Measurements from ENCODE around the gene PRKN. TPM values are rescaled to one million over a fixed set of nuclear protein-coding genes. Genes with fewer than 3 reads are reported as not detected.

The PRKN gene
- total RNA-seq, 2 donors from 2014 or later, result 6.7 to 8.2 TPM

DNA sequence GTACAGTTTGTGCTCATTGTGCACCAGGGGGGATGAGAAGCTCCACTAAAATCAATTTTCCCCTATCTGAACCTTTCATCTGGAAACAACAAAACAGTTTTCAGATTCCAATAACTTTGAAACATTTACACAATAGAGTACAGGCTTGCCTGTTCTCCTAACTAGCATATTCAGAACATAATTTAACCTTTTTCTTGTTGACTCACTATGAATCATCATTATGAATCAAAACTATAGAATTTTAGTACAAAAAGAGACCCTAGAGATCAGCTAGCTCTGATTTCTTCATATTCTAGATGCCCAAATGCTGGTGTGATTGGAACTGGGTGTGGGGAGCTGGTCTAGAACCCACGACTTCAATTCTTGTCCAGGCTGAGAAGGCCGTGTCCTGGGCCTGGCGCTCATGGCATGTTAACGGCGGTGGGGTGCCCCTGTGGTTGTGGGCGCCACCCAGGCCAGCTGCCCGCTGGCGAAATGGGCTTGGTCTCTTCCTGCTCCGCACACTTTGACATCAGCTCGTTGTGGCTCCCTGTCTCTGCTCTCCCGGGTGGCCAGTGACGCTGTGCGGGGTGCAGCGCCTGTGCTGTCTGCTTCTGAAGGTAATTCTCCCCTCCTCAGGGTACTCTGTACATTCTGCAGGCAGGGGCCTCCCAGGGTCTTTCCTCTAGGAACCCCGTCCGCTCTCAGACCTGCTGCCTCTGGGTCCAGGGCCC, 1423.8 kb downstream of the PRKN start:
- H3K4me3 ChIP-seq, result no peak overlapping the region
- H3K27ac ChIP-seq, result no peak overlapping the region
- no peak for ATAC-seq
- intact Hi-C loops (cut with DNase I), result no loop called here
- 89 to 90% methylated on average over 12 to 16 of the region's 16 CpGs for WGBS, 2 donors
- H3K4me1 ChIP-seq, result no peaks in the 10 kb centered on the region
- H3K27me3 ChIP-seq, result no peaks in the 10 kb centered on the region
- TF ChIP-seq, protein P1, sequence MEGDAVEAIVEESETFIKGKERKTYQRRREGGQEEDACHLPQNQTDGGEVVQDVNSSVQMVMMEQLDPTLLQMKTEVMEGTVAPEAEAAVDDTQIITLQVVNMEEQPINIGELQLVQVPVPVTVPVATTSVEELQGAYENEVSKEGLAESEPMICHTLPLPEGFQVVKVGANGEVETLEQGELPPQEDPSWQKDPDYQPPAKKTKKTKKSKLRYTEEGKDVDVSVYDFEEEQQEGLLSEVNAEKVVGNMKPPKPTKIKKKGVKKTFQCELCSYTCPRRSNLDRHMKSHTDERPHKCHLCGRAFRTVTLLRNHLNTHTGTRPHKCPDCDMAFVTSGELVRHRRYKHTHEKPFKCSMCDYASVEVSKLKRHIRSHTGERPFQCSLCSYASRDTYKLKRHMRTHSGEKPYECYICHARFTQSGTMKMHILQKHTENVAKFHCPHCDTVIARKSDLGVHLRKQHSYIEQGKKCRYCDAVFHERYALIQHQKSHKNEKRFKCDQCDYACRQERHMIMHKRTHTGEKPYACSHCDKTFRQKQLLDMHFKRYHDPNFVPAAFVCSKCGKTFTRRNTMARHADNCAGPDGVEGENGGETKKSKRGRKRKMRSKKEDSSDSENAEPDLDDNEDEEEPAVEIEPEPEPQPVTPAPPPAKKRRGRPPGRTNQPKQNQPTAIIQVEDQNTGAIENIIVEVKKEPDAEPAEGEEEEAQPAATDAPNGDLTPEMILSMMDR (IDR thresholded peaks at IDR 0.05), result no peak
- TF ChIP-seq POLR2A (IDR thresholded peaks at IDR 0.05), result no peak
- DNase-seq, result no peak
- H3K36me3 ChIP-seq (replicated peaks in 1 of 2; ENCODE audit: insufficient read depth in 1 of 2, low read depth in 2 of 2), result no peaks in the 10 kb centered on the region
- H3K9me3 ChIP-seq, result no peaks in the 10 kb centered on the region

DNA sequence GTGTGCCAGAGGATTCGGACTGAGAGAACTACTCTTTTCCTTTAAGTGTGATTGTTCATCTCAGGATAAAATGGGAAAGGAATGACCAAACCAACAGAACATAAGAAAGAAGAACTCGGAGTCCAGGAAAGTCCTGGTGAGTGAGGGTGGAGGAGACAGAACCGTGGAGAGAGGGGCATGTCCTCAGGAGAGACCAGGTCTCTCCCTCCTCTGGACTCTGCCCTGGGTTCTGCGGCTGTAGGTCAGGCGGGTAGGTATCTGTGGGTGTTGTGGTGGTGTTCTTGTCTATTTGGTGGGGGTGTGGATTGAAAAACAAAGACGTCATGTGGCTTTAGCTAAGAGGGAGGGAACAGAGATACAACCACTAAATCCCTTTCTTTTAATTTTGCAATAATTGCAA, 1424.6 kb downstream of the PRKN start:
- intact Hi-C loops (cut with DNase I), result no loop called here
- TF ChIP-seq, protein P1 (IDR thresholded peaks at IDR 0.05), result no peak
- no peak for TF ChIP-seq POLR2A (IDR thresholded peaks at IDR 0.05)
- Histone ChIP-seq H3K27me3 (no peaks in the 10 kb centered on the region), H3K4me3 (no peak overlapping the region), H3K4me1 (no peaks in the 10 kb centered on the region), H3K9me3 (no peaks in the 10 kb centered on the region), H3K36me3 (replicated peaks in 1 of 2; ENCODE audit: insufficient read depth in 1 of 2, low read depth in 2 of 2) (no peaks in the 10 kb centered on the region), H3K27ac (no peak overlapping the region)
- no peak for DNase-seq
- no peak for ATAC-seq
- 75 to 76% methylated on average over 6 of the region's 6 CpGs for WGBS, 2 donors

DNA sequence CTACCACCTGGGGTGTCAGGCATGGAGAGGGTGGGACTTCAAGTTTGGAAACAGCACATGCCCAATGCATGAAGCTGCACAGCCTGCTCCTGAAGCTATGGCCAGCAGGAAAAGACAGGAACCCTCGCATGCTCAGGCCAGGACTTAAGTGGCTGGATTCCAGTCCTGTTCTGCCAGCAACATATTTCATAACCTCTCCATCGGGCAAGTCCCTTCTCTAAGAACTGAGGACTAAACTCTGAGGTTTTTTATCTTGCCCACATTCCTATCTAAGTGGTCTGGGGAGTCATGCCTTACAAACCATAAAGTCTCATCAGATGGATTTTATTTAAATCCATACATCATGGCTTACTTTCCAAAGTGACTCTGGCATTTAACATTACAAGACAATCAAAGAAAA, 1426.2 kb downstream of the PRKN start:
- Histone ChIP-seq H3K27me3 (no peaks in the 10 kb centered on the region), H3K9me3 (no peaks in the 10 kb centered on the region), H3K4me1 (no peaks in the 10 kb centered on the region), H3K36me3 (replicated peaks in 1 of 2; ENCODE audit: insufficient read depth in 1 of 2, low read depth in 2 of 2) (no peaks in the 10 kb centered on the region), H3K4me3 (no peak overlapping the region), H3K27ac (no peak overlapping the region)
- 45 to 57% methylated on average over 2 of the region's 2 CpGs for WGBS, 2 donors
- ATAC-seq, result no peak
- no peak for TF ChIP-seq POLR2A (IDR thresholded peaks at IDR 0.05)
- TF ChIP-seq, protein P1 (IDR thresholded peaks at IDR 0.05), result no peak
- DNase-seq, result no peak
- intact Hi-C loops (cut with DNase I), result no loop called here

DNA sequence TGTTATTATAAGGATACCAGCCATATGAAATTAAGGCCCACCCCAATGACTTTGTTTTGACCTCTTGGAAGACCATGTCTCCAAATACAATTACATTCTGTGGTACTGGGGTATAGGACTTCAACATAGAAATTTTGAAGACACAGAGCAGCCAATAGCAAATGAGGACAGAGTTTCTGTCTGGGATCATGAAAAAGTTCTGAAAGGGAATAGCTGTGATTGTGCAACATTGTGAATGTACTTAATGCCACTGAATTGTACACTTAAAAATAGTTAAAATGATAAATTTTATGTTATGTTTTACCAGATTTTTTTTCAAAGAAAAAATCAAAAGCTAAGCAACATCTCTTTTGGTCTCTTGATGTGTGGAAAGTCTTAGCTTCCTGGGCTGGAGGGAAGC, 1426.7 kb downstream of the PRKN start:
- Histone ChIP-seq H3K36me3 (replicated peaks in 1 of 2; ENCODE audit: insufficient read depth in 1 of 2, low read depth in 2 of 2) (no peaks in the 10 kb centered on the region), H3K27ac (no peak overlapping the region), H3K4me3 (no peak overlapping the region), H3K27me3 (no peaks in the 10 kb centered on the region), H3K9me3 (no peaks in the 10 kb centered on the region), H3K4me1 (no peaks in the 10 kb centered on the region)
- intact Hi-C loops (cut with DNase I), result no loop called here
- no peak for ATAC-seq
- no peak for DNase-seq
- TF ChIP-seq POLR2A (IDR thresholded peaks at IDR 0.05), result no peak
- TF ChIP-seq, protein P1 (IDR thresholded peaks at IDR 0.05), result no peak

DNA sequence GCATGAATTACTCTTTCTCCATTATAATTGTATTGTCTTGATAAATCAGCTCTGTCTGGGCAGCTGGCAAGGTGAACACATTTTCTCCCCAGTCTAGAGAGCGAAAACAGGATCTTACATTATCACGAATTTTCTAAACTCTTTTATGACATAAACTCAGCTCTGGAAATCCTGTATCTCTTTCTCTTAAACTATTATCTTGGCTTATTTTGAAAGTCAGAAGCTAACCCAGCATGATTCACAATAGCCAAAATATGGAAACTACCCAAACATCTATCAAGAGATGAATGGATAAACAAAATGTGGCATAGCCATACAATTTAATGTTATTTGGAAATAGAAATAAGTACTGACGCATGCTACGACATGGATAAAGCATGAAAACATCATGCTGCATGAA, 1427.8 kb downstream of the PRKN start:
- intact Hi-C loops (cut with DNase I), result no loop called here
- Histone ChIP-seq H3K36me3 (replicated peaks in 1 of 2; ENCODE audit: insufficient read depth in 1 of 2, low read depth in 2 of 2) (no peaks in the 10 kb centered on the region), H3K27ac (no peak overlapping the region), H3K27me3 (no peaks in the 10 kb centered on the region), H3K4me3 (no peak overlapping the region), H3K9me3 (no peaks in the 10 kb centered on the region), H3K4me1 (no peaks in the 10 kb centered on the region)
- WGBS, 2 donors, result 88 to 93% methylated on average over 4 of the region's 4 CpGs
- DNase-seq (no peak), ATAC-seq (no peak)
- TF ChIP-seq, protein P1 (IDR thresholded peaks at IDR 0.05), result no peak
- TF ChIP-seq POLR2A (IDR thresholded peaks at IDR 0.05), result no peak
